Loucy (cell line): ENCODE measurements around the gene REST.
A peak's percentile ranks its signal among the peaks of the same experiment; 100 is the strongest.

ENCODE experiments used
- H2AFZ ChIP-seq: fragments of 200-600 bp; sonication (generic); 2 replicates; pipeline ENCODE4 v1.6.0; 2016; ENCODE audit warnings: antibody characterized with exemption, mild to moderate bottlenecking, low read length, moderate library complexity
- H3F3A ChIP-seq: fragments of 200-600 bp; 2 replicates; pipeline ENCODE4 v1.6.0; 2016; ENCODE audit warnings: antibody characterized with exemption, low read depth, mild to moderate bottlenecking
- H3K27me3 ChIP-seq: fragments of 200-600 bp; sonication (generic); 2 replicates; pipeline ENCODE4 v1.6.1; 2014; ENCODE audit warnings: low read length, mild to moderate bottlenecking; ENCODE audit not compliant: insufficient read depth, poor library complexity, severe bottlenecking
- H3K36me3 ChIP-seq: fragments of 200-600 bp; sonication (generic); 2 replicates; pipeline ENCODE4 v1.6.1; 2016; ENCODE audit warnings: low read length; ENCODE audit not compliant: insufficient read depth
- H3K4me1 ChIP-seq: fragments of 200-600 bp; sonication (generic); 2 replicates; pipeline ENCODE4 v1.5.1; 2014; ENCODE audit warnings: low read length, mild to moderate bottlenecking; ENCODE audit not compliant: insufficient read depth, poor library complexity, severe bottlenecking
- H3K4me2 ChIP-seq: fragments of 200-600 bp; sonication (generic); 2 replicates; pipeline ENCODE4 v1.6.0; 2014; ENCODE audit warnings: antibody characterized with exemption, low read length, low read depth, mild to moderate bottlenecking; ENCODE audit not compliant: poor library complexity, severe bottlenecking
- H3K4me3 ChIP-seq: fragments of 200-600 bp; sonication (generic); 2 replicates; pipeline ENCODE4 v1.5.1; 2014; ENCODE audit warnings: low read length, mild to moderate bottlenecking, mixed read lengths; ENCODE audit not compliant: poor library complexity, severe bottlenecking
- H3K79me2 ChIP-seq: fragments of 200-600 bp; sonication (generic); 2 replicates; pipeline ENCODE4 v1.6.1; 2014; ENCODE audit warnings: low read length; ENCODE audit not compliant: insufficient read depth
- H3K9ac ChIP-seq: fragments of 200-600 bp; sonication (generic); 2 replicates; pipeline ENCODE4 v1.6.0; 2014; ENCODE audit warnings: mild to moderate bottlenecking, low read depth, low read length, moderate library complexity; ENCODE audit not compliant: poor library complexity, severe bottlenecking
- H3K9me2 ChIP-seq: fragments of 200-600 bp; sonication (generic); replicated peaks from 2 replicates; pipeline ENCODE4 v1.6.1; 2016; ENCODE audit warnings: low read depth, low read length, mixed read lengths
- H3K9me3 ChIP-seq: fragments of 200-600 bp; sonication (generic); 2 replicates; pipeline ENCODE4 v1.6.1; 2014; ENCODE audit warnings: mild to moderate bottlenecking, antibody characterized with exemption, low read length, low read depth; ENCODE audit not compliant: insufficient read depth
- H4K20me1 ChIP-seq: fragments of 200-600 bp; sonication (generic); 2 replicates; pipeline ENCODE4 v1.6.0; 2014; ENCODE audit warnings: antibody characterized with exemption, low read length, mild to moderate bottlenecking; ENCODE audit not compliant: insufficient read depth, poor library complexity, severe bottlenecking
- CTCF ChIP-seq: fragments of 200-600 bp; sonication (generic); conservative IDR thresholded peaks from 2 replicates; pipeline ENCODE4 v1.5.1; 2014; ENCODE audit warnings: mild to moderate bottlenecking, antibody characterized with exemption, low read length
- EZH2phosphoT487 ChIP-seq: fragments of 200-600 bp; IDR thresholded peaks from 2 replicates; pipeline ENCODE4 v1.6.1; 2018; ENCODE audit warnings: antibody characterized with exemption, mild to moderate bottlenecking, moderate library complexity, borderline replicate concordance

REST gene

GRCh38 chr4:56976837-56977320 lies 69.2 kb downstream of the REST start:
- Histone ChIP-seq H3K27me3 (no peaks in the 10 kb centered on the region), H2AFZ (peak overlapping the region; percentile 97), H3K9me2 (no peaks in the 10 kb centered on the region), H3K36me3 (peaks cover 21% of the 10 kb centered on the region), H3K4me1 (peaks cover 39% of the 10 kb centered on the region), H3K9ac (peak overlapping the region; percentile 94), H3K79me2 (peaks cover 83% of the 10 kb centered on the region), H3K4me3 (peak overlapping the region; percentile 96), H3K4me2 (peak overlapping the region; percentile 97), H3K9me3 (peaks cover 14% of the 10 kb centered on the region), H4K20me1 (peaks cover 52% of the 10 kb centered on the region), H3F3A (no peaks in the 10 kb centered on the region)
- TF ChIP-seq CTCF (peak; percentile 10; the same call in 1 of the 2 replicates), EZH2phosphoT487 (no peak)

- Histone ChIP-seq H3F3A (no peaks in the 10 kb centered on the region), H3K79me2 (peaks cover 87% of the 10 kb centered on the region), H3K4me3 (peak within 1 kb of the TSS; percentile 96), H4K20me1 (peaks cover 56% of the 10 kb centered on the region), H3K9me3 (peaks cover 14% of the 10 kb centered on the region), H3K9me2 (no peaks in the 10 kb centered on the region), H3K36me3 (peaks cover 16% of the 10 kb centered on the region), H3K27me3 (no peaks in the 10 kb centered on the region), H3K9ac (peak within 1 kb of the TSS; percentile 94), H2AFZ (peak within 1 kb of the TSS; percentile 97), H3K4me1 (peaks cover 43% of the 10 kb centered on the region), H3K4me2 (peak within 1 kb of the TSS; percentile 97)
- TF ChIP-seq CTCF: no peak
- no peak for TF ChIP-seq EZH2phosphoT487
Observed at GRCh38 chr4:56977321-56978012, 69.8 kb downstream of the REST start, which contains the start of gene NOA1. Gene NOA1, minus strand, starts transcription at chr4:56977606. Its CDS starts 21 bp downstream, at chr4:56977585.

GRCh38 chr4:56978750-56979303 lies 71.1 kb downstream of the REST start, which contains the start of gene POLR2B:
Gene POLR2B, plus strand, starts transcription at chr4:56978896. Its CDS starts 90 bp downstream, at chr4:56978986.
- Histone ChIP-seq H3K79me2 (peaks cover 87% of the 10 kb centered on the region), H4K20me1 (peaks cover 68% of the 10 kb centered on the region)

More at GRCh38 chr4:56978750-56979303, 71.1 kb downstream of the REST start, which contains the start of gene POLR2B:
- TF ChIP-seq CTCF: no peak
- no peak for TF ChIP-seq EZH2phosphoT487
- Histone ChIP-seq H3K4me1 (peaks cover 54% of the 10 kb centered on the region), H3K4me3 (peak within 1 kb of the TSS; percentile 96), H3F3A (no peaks in the 10 kb centered on the region), H3K9me2 (no peaks in the 10 kb centered on the region), H3K4me2 (peak within 1 kb of the TSS; percentile 77), H3K36me3 (peaks cover 3% of the 10 kb centered on the region; the same call in 1 of the 2 replicates), H3K27me3 (no peaks in the 10 kb centered on the region), H3K9ac (peak within 1 kb of the TSS; percentile 94), H2AFZ (peak within 1 kb of the TSS; percentile 78), H3K9me3 (0 out of 2 replicates have a peak, but pooled peaks cover 1% of the 10 kb centered on the region)
